ENCODE results near the gene ZNF560.

DNA sequence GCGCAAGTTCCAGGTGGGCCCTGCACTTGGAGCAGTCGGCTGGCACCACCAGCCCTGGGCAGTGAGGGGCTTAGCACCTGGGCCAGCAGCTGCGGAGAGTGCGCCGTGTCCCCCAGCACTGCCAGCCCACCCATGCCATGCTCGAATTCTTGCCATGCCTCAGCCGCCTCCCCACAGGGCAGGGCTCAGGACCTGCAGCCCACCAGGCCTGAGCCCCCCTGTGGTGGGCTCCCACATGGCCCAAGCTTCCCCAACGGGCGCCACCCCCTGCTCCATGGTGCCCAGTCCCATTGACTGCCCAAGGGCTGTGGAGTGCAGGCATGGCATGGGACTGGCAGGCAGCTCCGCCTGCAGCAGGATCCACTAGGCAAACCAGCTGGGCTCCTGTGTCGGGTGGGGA is 49.5 kb upstream of the ZNF560 start:
- no peak for TF ChIP-seq POLR2AphosphoS5 (IDR thresholded peaks at IDR 0.05)
- TF ChIP-seq, protein P1, sequence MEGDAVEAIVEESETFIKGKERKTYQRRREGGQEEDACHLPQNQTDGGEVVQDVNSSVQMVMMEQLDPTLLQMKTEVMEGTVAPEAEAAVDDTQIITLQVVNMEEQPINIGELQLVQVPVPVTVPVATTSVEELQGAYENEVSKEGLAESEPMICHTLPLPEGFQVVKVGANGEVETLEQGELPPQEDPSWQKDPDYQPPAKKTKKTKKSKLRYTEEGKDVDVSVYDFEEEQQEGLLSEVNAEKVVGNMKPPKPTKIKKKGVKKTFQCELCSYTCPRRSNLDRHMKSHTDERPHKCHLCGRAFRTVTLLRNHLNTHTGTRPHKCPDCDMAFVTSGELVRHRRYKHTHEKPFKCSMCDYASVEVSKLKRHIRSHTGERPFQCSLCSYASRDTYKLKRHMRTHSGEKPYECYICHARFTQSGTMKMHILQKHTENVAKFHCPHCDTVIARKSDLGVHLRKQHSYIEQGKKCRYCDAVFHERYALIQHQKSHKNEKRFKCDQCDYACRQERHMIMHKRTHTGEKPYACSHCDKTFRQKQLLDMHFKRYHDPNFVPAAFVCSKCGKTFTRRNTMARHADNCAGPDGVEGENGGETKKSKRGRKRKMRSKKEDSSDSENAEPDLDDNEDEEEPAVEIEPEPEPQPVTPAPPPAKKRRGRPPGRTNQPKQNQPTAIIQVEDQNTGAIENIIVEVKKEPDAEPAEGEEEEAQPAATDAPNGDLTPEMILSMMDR (IDR thresholded peaks at IDR 0.05) = no peak
